Smooth muscle cell (in vitro differentiated cells): ENCODE data around the gene TBX1. TPM values are rescaled to one million over a fixed set of nuclear protein-coding genes. Genes with fewer than 3 reads are reported as not detected.

Source experiments
- DNase-seq: peaks from one replicate; lab custom pipeline; 2025; ENCODE audit not compliant: unreplicated experiment; lab: John Stamatoyannopoulos, UW
- H2AFZ ChIP-seq: fragments of 200-600 bp; sonication (generic); 2 replicates; pipeline ENCODE4 v1.6.0; 2016; ENCODE audit warnings: antibody characterized with exemption, low read depth, mild to moderate bottlenecking
- H3F3A ChIP-seq: fragments of 200-600 bp; sonication (generic); 2 replicates; pipeline ENCODE4 v1.6.0; 2017; ENCODE audit warnings: antibody characterized with exemption, low read depth
- H3K27ac ChIP-seq: fragments of 200-600 bp; sonication (generic); 2 replicates; pipeline ENCODE4 v1.5.1; 2016; ENCODE audit warnings: low read depth, mild to moderate bottlenecking
- H3K27me3 ChIP-seq: fragments of 200-600 bp; sonication (generic); 2 replicates; pipeline ENCODE4 v1.6.1; 2016; ENCODE audit warnings: low read depth, mild to moderate bottlenecking
- H3K36me3 ChIP-seq: fragments of 200-600 bp; sonication (generic); 2 replicates; pipeline ENCODE4 v1.5.1; 2016; ENCODE audit warnings: low read depth
- H3K4me1 ChIP-seq: fragments of 200-600 bp; sonication (generic); 2 replicates; pipeline ENCODE4 v1.5.1; 2016; ENCODE audit warnings: low read depth
- H3K4me2 ChIP-seq: fragments of 200-600 bp; sonication (generic); 2 replicates; pipeline ENCODE4 v1.6.0; 2016; ENCODE audit warnings: mild to moderate bottlenecking
- H3K4me3 ChIP-seq: fragments of 200-600 bp; sonication (generic); 2 replicates; pipeline ENCODE4 v1.5.1; 2016; ENCODE audit warnings: mild to moderate bottlenecking
- H3K79me2 ChIP-seq: fragments of 200-600 bp; sonication (generic); 2 replicates; pipeline ENCODE4 v1.6.0; 2016; ENCODE audit warnings: low read depth, mild to moderate bottlenecking
- H3K9ac ChIP-seq: fragments of 200-600 bp; sonication (generic); 2 replicates; pipeline ENCODE4 v1.6.0; 2016; ENCODE audit warnings: low read depth
- H3K9me3 ChIP-seq: fragments of 200-600 bp; sonication (generic); replicated peaks from 2 replicates; pipeline ENCODE4 v1.5.1; 2016; ENCODE audit warnings: low read depth
- H4K20me1 ChIP-seq: fragments of 200-600 bp; sonication (generic); 2 replicates; pipeline ENCODE4 v1.6.0; 2016; ENCODE audit warnings: low read depth
- WGBS: methylation state at CpG from one replicate; pipeline ENCODE4 v1.1.7; 2016; ENCODE audit warnings: low lambda C conversion rate; 5-methylcytosine and 5-hydroxymethylcytosine counted together
- polyA plus RNA-seq: library from polyadenylated mRNA; unstranded; fragments of >200 nt; fragmentation: Nextera tagmentation; extraction: Ambion mirVana; gene quantifications from 2 replicates; pipeline ENCODE4 v1.2.1, GENCODE V29; 2016
- total RNA-seq: library from RNA; depleted of rRNA; stranded (reverse); fragments of >200 nt; gene quantifications from 2 replicates; pipeline ENCODE4 v1.2.3, GENCODE V29; 2014
- TF ChIP-seq, protein P1 (sequence below): fragments of 200-600 bp; sonication (generic); IDR thresholded peaks from 2 replicates; pipeline ENCODE4 v1.5.1; 2017; ENCODE audit warnings: borderline replicate concordance, mild to moderate bottlenecking, antibody characterized with exemption; ENCODE audit not compliant: insufficient read depth, poor library complexity, severe bottlenecking

TBX1 gene
- total and polyA plus RNA-seq, 2 experiments from 2014 or later: not detected

- H3K4me2 ChIP-seq: peak overlapping the region; percentile 89
- peaks cover 55% of the 10 kb centered on the region for H4K20me1 ChIP-seq
- peak overlapping the region; percentile 69 for H2AFZ ChIP-seq
- WGBS: 4% methylated on average over 48 of the region's 70 CpGs
- H3K27me3 ChIP-seq: peaks cover 23% of the 10 kb centered on the region
- H3K9me3 ChIP-seq: no peaks in the 10 kb centered on the region
- peaks cover 33% of the 10 kb centered on the region for H3K4me1 ChIP-seq
- DNase-seq: no peak
- H3F3A ChIP-seq: peaks cover 4% of the 10 kb centered on the region
- no peaks in the 10 kb centered on the region for H3K79me2 ChIP-seq
- H3K4me3 ChIP-seq: peak overlapping the region; percentile 64
- no peak overlapping the region for H3K27ac ChIP-seq
- TF ChIP-seq, protein P1, sequence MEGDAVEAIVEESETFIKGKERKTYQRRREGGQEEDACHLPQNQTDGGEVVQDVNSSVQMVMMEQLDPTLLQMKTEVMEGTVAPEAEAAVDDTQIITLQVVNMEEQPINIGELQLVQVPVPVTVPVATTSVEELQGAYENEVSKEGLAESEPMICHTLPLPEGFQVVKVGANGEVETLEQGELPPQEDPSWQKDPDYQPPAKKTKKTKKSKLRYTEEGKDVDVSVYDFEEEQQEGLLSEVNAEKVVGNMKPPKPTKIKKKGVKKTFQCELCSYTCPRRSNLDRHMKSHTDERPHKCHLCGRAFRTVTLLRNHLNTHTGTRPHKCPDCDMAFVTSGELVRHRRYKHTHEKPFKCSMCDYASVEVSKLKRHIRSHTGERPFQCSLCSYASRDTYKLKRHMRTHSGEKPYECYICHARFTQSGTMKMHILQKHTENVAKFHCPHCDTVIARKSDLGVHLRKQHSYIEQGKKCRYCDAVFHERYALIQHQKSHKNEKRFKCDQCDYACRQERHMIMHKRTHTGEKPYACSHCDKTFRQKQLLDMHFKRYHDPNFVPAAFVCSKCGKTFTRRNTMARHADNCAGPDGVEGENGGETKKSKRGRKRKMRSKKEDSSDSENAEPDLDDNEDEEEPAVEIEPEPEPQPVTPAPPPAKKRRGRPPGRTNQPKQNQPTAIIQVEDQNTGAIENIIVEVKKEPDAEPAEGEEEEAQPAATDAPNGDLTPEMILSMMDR: no peak
- no peaks in the 10 kb centered on the region for H3K36me3 ChIP-seq
- H3K9ac ChIP-seq: no peak overlapping the region
Observed at GRCh38 chr22:19718456-19719049, 42.0 kb upstream of the TBX1 start.

GRCh38 chr22:19719050-19719482, 41.5 kb upstream of the TBX1 start:
- peak overlapping the region; percentile 64 for H3K4me3 ChIP-seq
- peaks cover 58% of the 10 kb centered on the region for H4K20me1 ChIP-seq
- H3K9ac ChIP-seq: no peak overlapping the region
- H3K36me3 ChIP-seq: no peaks in the 10 kb centered on the region
- no peak overlapping the region for H3K27ac ChIP-seq
- H3K9me3 ChIP-seq: no peaks in the 10 kb centered on the region
- 25% methylated on average over 19 of the region's 31 CpGs for WGBS
- H2AFZ ChIP-seq: no peak overlapping the region
- DNase-seq: no peak
- H3K4me1 ChIP-seq: peaks cover 33% of the 10 kb centered on the region
- peaks cover 27% of the 10 kb centered on the region for H3K27me3 ChIP-seq
- TF ChIP-seq, protein P1: no peak
- H3K79me2 ChIP-seq: no peaks in the 10 kb centered on the region
- H3F3A ChIP-seq: no peaks in the 10 kb centered on the region
- H3K4me2 ChIP-seq: peak overlapping the region; percentile 89

GRCh38 chr22:19719488-19720021, 41.0 kb upstream of the TBX1 start:
- H3K4me1 ChIP-seq: peaks cover 33% of the 10 kb centered on the region
- 94% methylated on average over 12 of the region's 12 CpGs for WGBS
- H3K27ac ChIP-seq: no peak overlapping the region
- TF ChIP-seq, protein P1: no peak
- H3K9me3 ChIP-seq: no peaks in the 10 kb centered on the region
- no peak overlapping the region for H3K9ac ChIP-seq
- no peaks in the 10 kb centered on the region for H3K36me3 ChIP-seq
- peaks cover 58% of the 10 kb centered on the region for H4K20me1 ChIP-seq
- no peaks in the 10 kb centered on the region for H3K79me2 ChIP-seq
- H2AFZ ChIP-seq: no peak overlapping the region
- no peak overlapping the region for H3K4me3 ChIP-seq
- no peaks in the 10 kb centered on the region for H3F3A ChIP-seq
- no peak overlapping the region for H3K4me2 ChIP-seq
- peaks cover 31% of the 10 kb centered on the region for H3K27me3 ChIP-seq
- no peak for DNase-seq
